ENCODE measurements around the gene HHAT.

Gene HHAT

GRCh38 chr1:210686841-210687240, 358.1 kb downstream of the HHAT start:
- DNase-seq (ENCODE audit: low read depth, low spot score) = no peak
- in situ Hi-C loops (cut with HindIII; ENCODE audit: low sequenced_read_pairs) = no loop called here
- no peak overlapping the region for H3K4me3 ChIP-seq (ENCODE audit: low read depth, low read length)
- no peak for TF ChIP-seq CTCF (IDR thresholded peaks at IDR 0.05; ENCODE audit: low read depth, low read length)

DNA sequence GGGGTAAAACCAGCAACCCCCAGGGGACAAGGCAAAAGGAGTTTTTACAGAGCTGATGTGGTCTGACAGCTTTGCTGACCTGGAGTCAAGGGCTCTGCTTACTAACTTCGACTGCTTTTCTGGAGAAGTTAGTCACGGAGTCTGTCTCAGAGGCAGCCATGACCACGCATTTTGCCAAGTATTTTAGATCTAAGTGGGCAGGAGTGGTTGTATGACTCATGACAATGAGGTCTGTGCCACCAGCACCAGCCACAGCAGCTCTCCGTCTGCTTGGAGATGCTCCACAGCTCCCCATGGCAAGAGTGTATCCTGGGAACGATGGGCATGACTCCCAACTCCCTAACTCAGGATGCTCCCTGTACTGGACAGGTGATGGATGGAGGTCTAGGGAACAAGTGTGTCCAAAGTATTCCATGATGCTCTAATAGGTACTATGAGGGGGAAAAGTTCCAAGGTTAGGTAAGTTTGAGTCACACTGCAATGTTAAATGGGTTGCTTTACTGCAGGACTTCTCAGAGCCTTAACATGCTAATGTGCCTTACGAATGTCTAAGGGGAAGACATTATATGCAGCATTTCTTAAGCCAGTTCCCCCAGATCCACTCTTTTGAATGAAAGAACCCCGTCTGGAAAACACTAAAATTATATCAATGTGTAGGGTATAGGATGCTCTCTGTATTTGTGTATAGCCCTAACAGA, 359.0 kb downstream of the HHAT start:
- DNase-seq (ENCODE audit: low read depth, low spot score) = peak; percentile 40
- no peak for TF ChIP-seq CTCF (IDR thresholded peaks at IDR 0.05; ENCODE audit: low read depth, low read length)
- in situ Hi-C loops (cut with HindIII; ENCODE audit: low sequenced_read_pairs) = no loop called here
- H3K4me3 ChIP-seq (ENCODE audit: low read depth, low read length) = no peak overlapping the region

DNA sequence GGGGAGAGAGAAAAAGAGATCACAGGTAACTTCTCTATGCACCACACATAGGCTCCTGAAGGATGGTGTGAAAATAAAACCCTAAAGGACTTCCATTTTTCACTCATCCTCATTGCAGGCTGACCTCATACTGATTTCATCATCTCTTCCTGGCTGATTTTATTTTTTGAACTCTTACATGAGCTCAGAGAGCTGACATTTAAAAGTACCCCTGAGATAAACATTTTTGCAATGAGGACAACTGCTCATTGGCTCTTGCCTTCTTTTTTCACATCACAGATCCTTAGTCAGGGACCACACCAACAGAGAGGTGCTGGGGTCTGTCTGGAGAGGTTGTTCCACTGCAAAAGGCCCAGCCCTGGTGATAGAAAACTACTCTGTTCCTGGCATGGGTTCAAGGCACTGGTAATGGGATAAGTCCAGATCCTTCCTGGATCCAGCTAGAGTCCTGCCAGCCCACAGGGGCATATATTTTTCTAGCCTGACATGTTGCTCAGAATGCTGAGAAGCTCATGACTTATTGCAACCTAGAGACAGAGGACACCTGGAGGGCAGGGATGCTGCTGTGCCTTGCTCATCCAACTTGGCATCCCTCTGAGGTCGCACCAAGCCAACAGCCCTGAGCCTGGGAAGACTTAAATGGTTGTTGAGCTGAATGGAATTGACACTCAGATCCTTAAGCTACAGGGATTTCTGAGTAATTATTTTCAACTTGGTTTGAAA, 360.0 kb downstream of the HHAT start:
- DNase-seq (ENCODE audit: low read depth, low spot score) = no peak

GRCh38 chr1:210689826-210690225, 361.1 kb downstream of the HHAT start:
- DNase-seq (ENCODE audit: low read depth, low spot score) = no peak
- in situ Hi-C loops (cut with HindIII; ENCODE audit: low sequenced_read_pairs) = no loop called here
- TF ChIP-seq CTCF (IDR thresholded peaks at IDR 0.05; ENCODE audit: low read depth, low read length) = no peak
- no peak overlapping the region for H3K4me3 ChIP-seq (ENCODE audit: low read depth, low read length)

More for the DNA sequence above, 360.0 kb downstream of the HHAT start:
- in situ Hi-C loops (cut with HindIII; ENCODE audit: low sequenced_read_pairs) = no loop called here
- no peak for TF ChIP-seq CTCF (IDR thresholded peaks at IDR 0.05; ENCODE audit: low read depth, low read length)
- no peak overlapping the region for H3K4me3 ChIP-seq (ENCODE audit: low read depth, low read length)

DNA sequence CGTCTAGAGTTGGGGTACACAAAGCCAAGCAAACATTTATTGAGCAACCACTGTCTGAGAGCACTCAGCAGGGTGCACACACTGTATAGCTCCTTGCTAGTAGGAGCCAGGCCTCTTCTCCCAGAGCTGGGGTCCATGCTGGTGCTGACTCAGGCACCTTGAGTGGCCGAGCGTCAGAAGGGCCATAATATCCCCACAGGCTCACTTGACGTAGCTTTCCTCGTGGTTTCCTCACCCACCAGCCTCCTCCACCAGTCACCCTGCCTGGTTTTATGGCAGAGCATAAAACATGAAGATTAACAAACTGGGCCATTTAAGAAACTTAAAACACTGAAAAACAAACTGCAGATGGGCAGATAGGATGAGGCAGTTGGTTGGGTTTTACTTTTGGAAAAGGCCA, 361.5 kb downstream of the HHAT start:
- in situ Hi-C loops (cut with HindIII; ENCODE audit: low sequenced_read_pairs) = no loop called here
- no peak for TF ChIP-seq CTCF (IDR thresholded peaks at IDR 0.05; ENCODE audit: low read depth, low read length)
- no peak for DNase-seq (ENCODE audit: low read depth, low spot score)
- no peak overlapping the region for H3K4me3 ChIP-seq (ENCODE audit: low read depth, low read length)

- in situ Hi-C loops (cut with HindIII; ENCODE audit: low sequenced_read_pairs) = no loop called here
- no peak for TF ChIP-seq CTCF (IDR thresholded peaks at IDR 0.05; ENCODE audit: low read depth, low read length)
- no peak for DNase-seq (ENCODE audit: low read depth, low spot score)
- H3K4me3 ChIP-seq (ENCODE audit: low read depth, low read length) = no peak overlapping the region
These were observed 362.4 kb downstream of the HHAT start for GRCh38 chr1:210691039-210691610.
